HepG2 (cell line): Measurements from ENCODE around the gene GRK5. TPM values are rescaled to one million over a fixed set of nuclear protein-coding genes. Genes with fewer than 3 reads are reported as not detected.

Source experiments
- AHDC1 ChIP-seq: sonication (generic); formaldehyde crosslinking; IDR thresholded peaks from 2 replicates; pipeline ENCODE4 v1.5.1; 2020; ENCODE audit warnings: mild to moderate bottlenecking, missing genetic modification reagents, borderline replicate concordance
- BORCS8-MEF2B ChIP-seq: sonication (generic); formaldehyde crosslinking; IDR thresholded peaks from 2 replicates; pipeline ENCODE4 v1.8.0; 2022; ENCODE audit warnings: mild to moderate bottlenecking, missing genetic modification reagents
- BRD4 ChIP-seq: sonication (generic); formaldehyde crosslinking; IDR thresholded peaks from 2 replicates; pipeline ENCODE4 v1.4.0; 2020; ENCODE audit warnings: missing genetic modification reagents
- DR1 ChIP-seq: sonication (generic); formaldehyde crosslinking; IDR thresholded peaks from 2 replicates; pipeline ENCODE4 v1.8.0; 2021; ENCODE audit warnings: mild to moderate bottlenecking, missing genetic modification reagents, inconsistent platforms
- DRAP1 ChIP-seq: IDR thresholded peaks from 2 replicates; pipeline ENCODE4 v1.6.1; 2016; ENCODE audit warnings: missing genetic modification reagents, missing compliant biosample characterization
- EHMT2 ChIP-seq: fragments of 200-600 bp; sonication (generic); IDR thresholded peaks from 2 replicates; pipeline ENCODE4 v1.7.0; 2017; ENCODE audit warnings: antibody characterized with exemption, low read depth, low read length, borderline replicate concordance
- HDAC2 ChIP-seq: sonication (generic); formaldehyde crosslinking; IDR thresholded peaks from 2 replicates; pipeline ENCODE4 v1.4.0; 2020; ENCODE audit warnings: missing genetic modification reagents
- ISL2 ChIP-seq: sonication (generic); formaldehyde crosslinking; IDR thresholded peaks from 2 replicates; pipeline ENCODE4 v1.5.0; 2020; ENCODE audit warnings: missing genetic modification reagents
- MLX ChIP-seq: IDR thresholded peaks from 2 replicates; pipeline ENCODE4 v1.6.1; 2016
- NFRKB ChIP-seq: fragments of 450-650 bp; IDR thresholded peaks from 2 replicates; pipeline ENCODE4 v1.6.1; 2017
- NFYB ChIP-seq: sonication (generic); formaldehyde crosslinking; IDR thresholded peaks from 2 replicates; pipeline ENCODE4 v1.4.0; 2020; ENCODE audit warnings: missing genetic modification reagents
- RFX5 ChIP-seq: IDR thresholded peaks from 2 replicates; pipeline ENCODE4 v1.6.1; 2011; ENCODE audit warnings: low read depth, low read length, improper control_type of control experiment
- SALL1 ChIP-seq: sonication (generic); formaldehyde crosslinking; IDR thresholded peaks from 2 replicates; pipeline ENCODE4 v1.8.0; 2022; ENCODE audit warnings: mild to moderate bottlenecking, missing genetic modification reagents
- SATB2 ChIP-seq: sonication (generic); formaldehyde crosslinking; IDR thresholded peaks from 2 replicates; pipeline ENCODE4 v1.5.0; 2020; ENCODE audit warnings: missing genetic modification reagents
- YY1 ChIP-seq: IDR thresholded peaks from 2 replicates; pipeline ENCODE4 v1.6.1; 2011; ENCODE audit warnings: low read length, low read depth, moderate library complexity, mild to moderate bottlenecking; ENCODE audit not compliant: insufficient read depth, insufficient replicate concordance
- ZNF263 ChIP-seq: sonication (generic); formaldehyde crosslinking; IDR thresholded peaks from 2 replicates; pipeline ENCODE4 v1.4.0; 2020; ENCODE audit warnings: missing genetic modification reagents
- ZNF513 ChIP-seq: sonication (generic); formaldehyde crosslinking; conservative IDR thresholded peaks from 2 replicates; pipeline ENCODE4 v1.5.0; 2020; ENCODE audit warnings: missing genetic modification reagents
- ZNF687 ChIP-seq: sonication (generic); formaldehyde crosslinking; IDR thresholded peaks from 2 replicates; pipeline ENCODE4 v1.5.1; 2020; ENCODE audit warnings: mild to moderate bottlenecking, missing genetic modification reagents, moderate library complexity
- polyA plus RNA-seq, 8 experiments: library from polyadenylated mRNA; depleted of rRNA in 3 of 8; stranded (reverse) in 7 of 8; unstranded in 1 of 8; fragments of >200 nt; fragmentation: Illumina TruSeq in 4 of 8; extraction: Trizol in 4 of 8; gene quantifications; 2 replicates each; pipeline versions ENCODE4 v1.2.1 to v1.2.3, GENCODE V29; 2011 to 2016; ENCODE audit warnings: low read depth in 4 of 8, missing spikeins in 1 of 8, mixed read lengths in 1 of 8; ENCODE audit not compliant: insufficient read depth in 1 of 8
- total RNA-seq, 5 experiments: library from RNA; depleted of rRNA; stranded (reverse); fragments of >200 nt; fragmentation: Illumina TruSeq; extraction: Trizol; gene quantifications; 2 replicates each; pipeline ENCODE4 v1.2.3, GENCODE V29; 2016; ENCODE audit warnings: low read depth in 1 of 5

Gene GRK5
- total and polyA plus RNA-seq, 2 of the 13 experiments (the other 11 are each of a cell fraction or from before 2014, with no cell fraction given), result 10.4 to 12.6 TPM

- TF ChIP-seq YY1 (peak; percentile 55), ISL2 (CRISPR knock-in tag) (no peak), ZNF263 (CRISPR knock-in tag) (no peak), SATB2 (CRISPR knock-in tag) (peak; percentile 88; the same call in 1 of the 2 replicates), EHMT2 (no peak), BORCS8-MEF2B (CRISPR knock-in tag) (no peak), RFX5 (no peak), AHDC1 (CRISPR knock-in tag) (no peak), ZNF687 (peak; percentile 69), DR1 (CRISPR knock-in tag) (no peak), ZNF513 (CRISPR knock-in tag) (no peak), NFRKB (no peak), SALL1 (CRISPR knock-in tag) (no peak), MLX (CRISPR knock-in tag) (no peak), HDAC2 (no peak), NFYB (CRISPR knock-in tag) (no peak), BRD4 (CRISPR knock-in tag) (no peak), DRAP1 (no peak)
Observed at GRCh38 chr10:119206603-119207365, 587 bp upstream of the GRK5 start (continued).
